Breast epithelium (tissue), 4 donors: ENCODE data around the gene EFR3B. TPM values are rescaled to one million over a fixed set of nuclear protein-coding genes. Genes with fewer than 3 reads are reported as not detected.

ENCODE experiments used
- DNase-seq, 2 donors: peaks; one replicate each; pipeline ENCODE4 v3.0.0-alpha.2; 2019; ENCODE audit warnings: low spot score in 2 of 2
- H3K27ac ChIP-seq, 2 donors: fragments of 200-600 bp; sonication (generic) in 1 of 2; one replicate each; pipeline ENCODE4 v1.5.1; 2016 to 2019; ENCODE audit warnings: mild to moderate bottlenecking in 1 of 2
- H3K27me3 ChIP-seq, 2 donors: fragments of 200-600 bp; sonication (generic) in 1 of 2; one replicate each; pipeline versions ENCODE4 v1.5.1 to v1.6.0; 2017 to 2019; ENCODE audit warnings: control low read depth in 1 of 2, mild to moderate bottlenecking in 1 of 2
- H3K36me3 ChIP-seq: fragments of 200-600 bp; one replicate; pipeline ENCODE4 v1.5.1; 2019
- H3K4me1 ChIP-seq, 2 donors: fragments of 200-600 bp; sonication (generic); one replicate each; pipeline ENCODE4 v1.5.1; 2016 to 2019; ENCODE audit warnings: control low read depth in 1 of 2
- H3K4me3 ChIP-seq, 3 donors: fragments of 200-600 bp; sonication (generic); 1 replicate in 2 of 3; 2 replicates in 1 of 3; pipeline ENCODE4 v1.5.1; 2016 to 2019; ENCODE audit warnings: mild to moderate bottlenecking in 3 of 3, moderate library complexity in 2 of 3
- H3K9me3 ChIP-seq, 2 donors: fragments of 200-600 bp; sonication (generic) in 1 of 2; one replicate each; pipeline ENCODE4 v1.5.1; 2016 to 2019; ENCODE audit warnings: control low read depth in 1 of 2
- POLR2A ChIP-seq: fragments of 450-650 bp; IDR thresholded peaks from one replicate; pipeline ENCODE4 v1.6.1; 2016; ENCODE audit warnings: antibody characterized with exemption, mild to moderate bottlenecking, moderate library complexity
- POLR2AphosphoS5 ChIP-seq, 3 donors: sonication (generic); formaldehyde crosslinking; IDR thresholded peaks; one replicate each; pipeline ENCODE4 v1.6.1; 2017; ENCODE audit warnings: antibody characterized with exemption in 3 of 3
- intact Hi-C: fragments of 100-400 bp; cut with DNase I; formaldehyde crosslinking; loops from one replicate; pipeline ENCODE4 v1.15.1; 2023; ENCODE audit warnings: low total_unique reads
- total RNA-seq, 3 donors: library from RNA; depleted of rRNA; stranded (reverse); fragments of >200 nt; gene quantifications; one replicate each; pipeline ENCODE4 v1.1.0, GENCODE V29; 2016
- TF ChIP-seq, protein P1 (sequence below), 3 donors: fragments of 450-650 bp; IDR thresholded peaks; one replicate each; pipeline ENCODE4 v1.5.1; 2016 to 2017; ENCODE audit warnings: antibody characterized with exemption in 3 of 3, mild to moderate bottlenecking in 3 of 3, moderate library complexity in 3 of 3

EFR3B gene
- total RNA-seq, 3 donors from 2014 or later = 0.16 to 0.98 (median 0.73) TPM

DNA sequence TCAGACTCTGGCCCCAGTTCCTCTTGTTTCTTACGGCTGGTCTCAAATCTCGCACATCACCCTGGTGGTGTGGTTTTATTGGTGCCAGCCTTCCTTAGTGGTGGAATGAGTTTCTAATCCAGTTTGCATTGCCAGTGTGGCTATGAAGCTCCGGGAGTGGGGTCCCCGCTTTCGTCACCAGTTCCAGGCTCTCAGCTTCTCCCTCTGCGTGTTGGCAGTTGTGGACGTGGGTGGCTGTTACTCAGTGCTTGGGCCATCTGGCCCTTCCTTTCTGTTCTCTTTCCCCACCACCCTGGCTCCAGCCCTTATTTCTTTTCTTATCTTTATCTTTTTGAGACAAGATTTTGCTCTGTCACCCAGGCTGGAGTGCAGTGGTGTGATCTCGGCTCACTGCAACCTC, 30.1 kb downstream of the EFR3B start:
- Histone ChIP-seq H3K4me3 (no peak overlapping the region), H3K36me3 (no peaks in the 10 kb centered on the region), H3K4me1 (no peaks in the 10 kb centered on the region), H3K9me3 (no peaks in the 10 kb centered on the region), H3K27ac (no peak overlapping the region), H3K27me3 (no peaks in the 10 kb centered on the region)
- intact Hi-C loops = no loop called here
- TF ChIP-seq POLR2A = no peak
- TF ChIP-seq, protein P1, sequence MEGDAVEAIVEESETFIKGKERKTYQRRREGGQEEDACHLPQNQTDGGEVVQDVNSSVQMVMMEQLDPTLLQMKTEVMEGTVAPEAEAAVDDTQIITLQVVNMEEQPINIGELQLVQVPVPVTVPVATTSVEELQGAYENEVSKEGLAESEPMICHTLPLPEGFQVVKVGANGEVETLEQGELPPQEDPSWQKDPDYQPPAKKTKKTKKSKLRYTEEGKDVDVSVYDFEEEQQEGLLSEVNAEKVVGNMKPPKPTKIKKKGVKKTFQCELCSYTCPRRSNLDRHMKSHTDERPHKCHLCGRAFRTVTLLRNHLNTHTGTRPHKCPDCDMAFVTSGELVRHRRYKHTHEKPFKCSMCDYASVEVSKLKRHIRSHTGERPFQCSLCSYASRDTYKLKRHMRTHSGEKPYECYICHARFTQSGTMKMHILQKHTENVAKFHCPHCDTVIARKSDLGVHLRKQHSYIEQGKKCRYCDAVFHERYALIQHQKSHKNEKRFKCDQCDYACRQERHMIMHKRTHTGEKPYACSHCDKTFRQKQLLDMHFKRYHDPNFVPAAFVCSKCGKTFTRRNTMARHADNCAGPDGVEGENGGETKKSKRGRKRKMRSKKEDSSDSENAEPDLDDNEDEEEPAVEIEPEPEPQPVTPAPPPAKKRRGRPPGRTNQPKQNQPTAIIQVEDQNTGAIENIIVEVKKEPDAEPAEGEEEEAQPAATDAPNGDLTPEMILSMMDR (IDR thresholded peaks at IDR 0.05) = no peak
- no peak for TF ChIP-seq POLR2AphosphoS5 (IDR thresholded peaks at IDR 0.05)
- DNase-seq = no peak

DNA sequence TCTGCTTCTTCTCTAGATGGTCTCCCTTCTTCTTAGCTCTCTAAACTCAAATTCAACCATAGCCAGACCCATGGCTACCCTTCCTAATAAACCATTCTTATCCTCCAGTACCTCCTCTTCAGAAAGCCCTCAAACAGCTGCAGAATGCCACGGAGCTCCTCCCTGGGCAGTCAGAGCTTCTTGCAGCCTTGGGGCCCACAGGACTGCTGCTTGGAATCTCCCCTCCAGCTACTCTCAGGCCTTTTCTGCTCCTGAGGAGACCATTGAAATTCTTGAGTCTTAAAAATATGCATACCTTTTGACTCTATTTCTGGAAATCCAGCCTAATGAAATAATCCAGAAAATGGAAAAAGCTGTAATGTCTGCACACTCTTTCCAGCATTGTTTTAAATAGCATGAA, 30.7 kb downstream of the EFR3B start:
- DNase-seq = no peak
- intact Hi-C loops = no loop called here
- Histone ChIP-seq H3K27me3 (no peaks in the 10 kb centered on the region), H3K27ac (no peak overlapping the region), H3K36me3 (no peaks in the 10 kb centered on the region), H3K4me3 (no peak overlapping the region), H3K9me3 (no peaks in the 10 kb centered on the region), H3K4me1 (no peaks in the 10 kb centered on the region)
- no peak for TF ChIP-seq POLR2A
- TF ChIP-seq, protein P1 (IDR thresholded peaks at IDR 0.05) = no peak
- TF ChIP-seq POLR2AphosphoS5 (IDR thresholded peaks at IDR 0.05) = no peak

DNA sequence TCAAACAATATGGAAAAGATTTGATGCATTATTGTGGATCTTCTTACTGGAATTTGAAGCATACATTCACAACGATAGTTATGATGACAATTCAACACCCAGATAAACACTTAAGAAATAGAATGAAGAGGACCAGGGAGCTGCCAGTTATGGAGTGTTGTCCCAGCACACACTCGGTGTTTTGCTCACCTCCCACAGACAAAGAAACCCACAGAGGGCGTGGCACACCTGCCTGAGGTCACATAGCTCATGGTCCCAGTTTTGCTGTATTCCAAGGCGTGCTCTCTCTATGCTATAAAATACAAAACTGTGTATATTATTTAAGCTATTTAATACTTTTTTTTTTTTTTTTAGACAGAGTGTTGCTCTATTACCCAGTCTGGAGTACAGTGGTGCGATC, 31.1 kb downstream of the EFR3B start:
- Histone ChIP-seq H3K4me3 (no peak overlapping the region), H3K36me3 (no peaks in the 10 kb centered on the region), H3K4me1 (no peaks in the 10 kb centered on the region), H3K27ac (no peak overlapping the region), H3K27me3 (no peaks in the 10 kb centered on the region), H3K9me3 (no peaks in the 10 kb centered on the region)
- intact Hi-C loops = no loop called here
- DNase-seq = no peak
- TF ChIP-seq, protein P1 (IDR thresholded peaks at IDR 0.05) = no peak
- TF ChIP-seq POLR2AphosphoS5 (IDR thresholded peaks at IDR 0.05) (no peak), POLR2A (no peak)

DNA sequence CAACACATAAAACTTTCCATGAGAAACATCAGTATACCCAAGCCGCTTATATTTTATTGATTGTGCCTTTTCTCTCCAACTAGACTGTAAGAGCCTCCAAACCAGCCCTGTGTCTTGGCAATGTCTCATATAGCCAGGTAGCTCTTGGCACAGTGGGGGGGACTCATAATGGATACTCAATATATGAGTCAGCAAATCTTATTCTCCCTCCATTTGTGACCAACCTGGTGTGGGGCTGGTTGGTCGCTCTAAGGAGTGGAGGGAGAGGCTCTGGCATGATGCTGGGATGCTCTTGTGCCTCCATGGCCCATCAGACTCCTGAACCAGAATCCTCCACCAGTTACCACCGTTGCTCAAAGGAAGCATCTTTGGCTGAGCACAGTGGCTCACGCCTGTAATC, 32.0 kb downstream of the EFR3B start:
- Histone ChIP-seq H3K4me3 (no peak overlapping the region), H3K9me3 (no peaks in the 10 kb centered on the region)
- DNase-seq = no peak

DNA sequence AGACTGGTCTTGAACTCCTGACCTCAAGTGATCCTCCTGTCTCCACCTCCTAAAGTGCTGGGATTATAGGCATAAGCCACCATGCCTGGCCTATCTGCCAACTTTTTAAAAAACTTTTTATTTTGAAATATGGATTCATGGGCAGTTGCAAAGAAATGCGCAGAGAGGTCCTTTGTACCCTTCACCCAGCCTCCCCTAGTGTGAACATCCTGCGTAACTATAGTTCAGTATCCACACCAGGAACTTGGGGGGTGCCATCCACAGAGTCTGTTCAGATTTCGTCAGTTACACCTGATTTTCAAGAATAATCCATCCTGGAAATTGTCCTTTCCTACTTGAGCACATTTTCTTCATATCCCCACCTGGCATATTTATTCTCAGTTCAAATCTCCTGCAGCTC, 33.0 kb downstream of the EFR3B start:
- peaks cover 0 to 8% of the 10 kb centered on the region in 2 donors for H3K4me1 ChIP-seq
- H3K36me3 ChIP-seq = no peaks in the 10 kb centered on the region
- no peaks in the 10 kb centered on the region for H3K9me3 ChIP-seq

More for the DNA sequence above, 32.0 kb downstream of the EFR3B start:
- intact Hi-C loops = no loop called here
- Histone ChIP-seq H3K27ac (no peak overlapping the region), H3K36me3 (no peaks in the 10 kb centered on the region), H3K27me3 (no peaks in the 10 kb centered on the region), H3K4me1 (peaks cover 0 to 7% of the 10 kb centered on the region in 2 donors)
- no peak for TF ChIP-seq POLR2AphosphoS5 (IDR thresholded peaks at IDR 0.05)
- TF ChIP-seq POLR2A = no peak
- TF ChIP-seq, protein P1 (IDR thresholded peaks at IDR 0.05) = no peak

More for the DNA sequence above, 33.0 kb downstream of the EFR3B start:
- DNase-seq = no peak
- TF ChIP-seq, protein P1 (IDR thresholded peaks at IDR 0.05) = no peak
- TF ChIP-seq POLR2A (no peak), POLR2AphosphoS5 (IDR thresholded peaks at IDR 0.05) (no peak)
- no peaks in the 10 kb centered on the region for H3K27me3 ChIP-seq
- H3K4me3 ChIP-seq = no peak overlapping the region
- intact Hi-C loops = no loop called here
- H3K27ac ChIP-seq = no peak overlapping the region
